K562 (cell line): Measurements from ENCODE around the gene DGKZ. TPM values are rescaled to one million over a fixed set of nuclear protein-coding genes. Genes with fewer than 3 reads are reported as not detected.

Source experiments
- ATAC-seq: fragments of 200-7000 bp; cut with Tn5 transposase; 3 replicates; pipeline ENCODE4 v1.9.1; 2020; ENCODE audit warnings: moderate library complexity
- BruUV-seq: library from RNA; stranded (reverse); fragments of 400-500 nt; replicated peaks from 2 replicates; lab custom pipeline; 2021; lab: Mats Ljungman, UMichigan
- CTCF ChIA-PET: fragments of 300-600 bp; formaldehyde crosslinking; extraction: SDS; loops from one replicate; lab custom pipeline; 2021; ENCODE audit warnings: low intra/inter-chr PET ratio; lab: Yijun Ruan, JAX
- POLR2A ChIA-PET: fragments of 300-600, 350-650 bp; sonication (Branson Sonifier 250); formaldehyde crosslinking; extraction: SDS; loops from one replicate; lab custom pipeline; 2021; ENCODE audit warnings: antibody characterized with exemption, inconsistent platforms; lab: Yijun Ruan, JAX
- DNase-seq, 4 experiments: peaks; one replicate each; pipeline versions ENCODE4 v3.0.0 to v3.0.0-alpha.2; 2011 to 2018; ENCODE audit warnings: low spot score in 3 of 4, mixed read lengths in 3 of 4; ENCODE audit errors: extremely low read depth in 1 of 4
- FAIRE-seq: peaks from 2 replicates; lab custom pipeline; 2011; peaks lifted over from hg19 to GRCh38; lab: Jason Lieb, UNC
- H2AFZ ChIP-seq: 2 replicates; pipeline ENCODE4 v1.6.0; 2011; ENCODE audit warnings: low read depth, low read length, control low read depth, inconsistent platforms
- H3K27ac ChIP-seq: fragments of 200-600 bp; 3 replicates; pipeline ENCODE4 v1.8.0; 2011; ENCODE audit warnings: low read depth, mild to moderate bottlenecking, control low read depth, inconsistent platforms, low read length, moderate library complexity, mixed read lengths; ENCODE audit errors: extremely low read depth
- H3K27me3 ChIP-seq, 2 experiments: fragments of 300-600 bp in 1 of 2; 2 replicates in 1 of 2; 3 replicates in 1 of 2; pipeline versions ENCODE4 v1.6.0 to v1.8.0; 2011; ENCODE audit warnings: inconsistent platforms in 2 of 2, low read length in 2 of 2, mild to moderate bottlenecking in 1 of 2, mixed read lengths in 1 of 2, moderate library complexity in 1 of 2; ENCODE audit not compliant: control insufficient read depth in 2 of 2, insufficient read depth in 2 of 2
- H3K36me3 ChIP-seq: fragments of 300-600 bp; 3 replicates; pipeline ENCODE4 v1.8.0; 2011; ENCODE audit warnings: mild to moderate bottlenecking, low read length, inconsistent platforms; ENCODE audit not compliant: control insufficient read depth, insufficient read depth
- H3K4me1 ChIP-seq, 2 experiments: fragments of 200-600 bp in 1 of 2; replicated peaks in 1 of 2; 2 replicates in 1 of 2; 3 replicates in 1 of 2; pipeline versions ENCODE4 v1.5.1 to v1.8.0; 2011; ENCODE audit warnings: inconsistent platforms in 2 of 2, low read length in 2 of 2, mild to moderate bottlenecking in 1 of 2, mixed read lengths in 1 of 2, moderate library complexity in 1 of 2; ENCODE audit not compliant: control insufficient read depth in 2 of 2, insufficient read depth in 2 of 2
- H3K4me2 ChIP-seq: 2 replicates; pipeline ENCODE4 v1.6.1; 2011; ENCODE audit warnings: low read length, control low read depth, inconsistent platforms, mixed read lengths; ENCODE audit not compliant: insufficient read depth
- H3K4me3 ChIP-seq: fragments of 200-600 bp; sonication (generic), shearing (Covaris generic); 2 replicates; pipeline ENCODE4 v1.5.1; 2016; ENCODE audit warnings: control low read depth, inconsistent platforms
- H3K79me2 ChIP-seq: fragments of 200-600 bp; 3 replicates; pipeline ENCODE4 v1.8.0; 2011; ENCODE audit warnings: low read length, inconsistent platforms; ENCODE audit not compliant: control insufficient read depth, insufficient read depth
- H3K9ac ChIP-seq, 2 experiments: 2 replicates each; pipeline versions ENCODE4 v1.6.0 to v1.6.1; 2011; ENCODE audit warnings: low read depth in 2 of 2, low read length in 2 of 2, control low read depth in 1 of 2, inconsistent platforms in 1 of 2, mild to moderate bottlenecking in 1 of 2, mixed read lengths in 1 of 2; ENCODE audit not compliant: insufficient read depth in 1 of 2
- H3K9me1 ChIP-seq: one replicate; pipeline ENCODE4 v1.6.0; 2011; ENCODE audit warnings: inconsistent platforms, mild to moderate bottlenecking, low read length, moderate library complexity; ENCODE audit not compliant: control insufficient read depth, insufficient read depth
- H3K9me3 ChIP-seq: replicated peaks from 2 replicates; pipeline ENCODE4 v1.5.1; 2011; ENCODE audit warnings: low read depth, low read length, inconsistent platforms; ENCODE audit not compliant: control insufficient read depth, insufficient read depth
- H4K20me1 ChIP-seq: replicated peaks from 2 replicates; pipeline ENCODE4 v1.6.1; 2011; ENCODE audit warnings: low read length, inconsistent platforms, mixed read lengths; ENCODE audit not compliant: control insufficient read depth, insufficient read depth
- CBX5 ChIP-seq: IDR thresholded peaks from 2 replicates; pipeline ENCODE4 v1.6.1; 2014; ENCODE audit warnings: low read depth, borderline replicate concordance
- ETV5 ChIP-seq: sonication (generic); formaldehyde crosslinking; IDR thresholded peaks from 2 replicates; pipeline ENCODE4 v1.4.0; 2020; ENCODE audit warnings: low read depth, mild to moderate bottlenecking, missing genetic modification reagents
- PRPF4 ChIP-seq: fragments of 200-400 bp; formaldehyde crosslinking; IDR thresholded peaks from one replicate; pipeline ENCODE4 v1.6.1; 2017; ENCODE audit warnings: low read length, low read depth, mild to moderate bottlenecking; ENCODE audit not compliant: insufficient read depth, poor library complexity, severe bottlenecking
- RBM14 ChIP-seq: fragments of 200-400 bp; formaldehyde crosslinking; IDR thresholded peaks from 2 replicates; pipeline ENCODE4 v1.6.1; 2018; ENCODE audit warnings: low read depth, mild to moderate bottlenecking, low read length, moderate library complexity, borderline replicate concordance; ENCODE audit not compliant: insufficient read depth
- SUPT5H ChIP-seq: fragments of 450-650 bp; IDR thresholded peaks from 2 replicates; pipeline ENCODE4 v1.6.1; 2016
- TFAM ChIP-seq: fragments of 250-450 bp; sonication (Bioruptor Pico); conservative IDR thresholded peaks from 2 replicates; pipeline ENCODE4 v1.5.0; 2021; ENCODE audit warnings: mild to moderate bottlenecking, moderate library complexity
- TFAP4 ChIP-seq: sonication (generic); formaldehyde crosslinking; IDR thresholded peaks from 2 replicates; pipeline ENCODE4 v1.8.0; 2022; ENCODE audit warnings: missing genetic modification reagents, mild to moderate bottlenecking, moderate library complexity, borderline replicate concordance
- ZBTB33 ChIP-seq: sonication (generic); formaldehyde crosslinking; IDR thresholded peaks from 2 replicates; pipeline ENCODE4 v1.8.1; 2023; ENCODE audit warnings: mild to moderate bottlenecking, missing genetic modification reagents
- ZNF354B ChIP-seq: fragments of 250-450 bp; sonication (Bioruptor Pico); IDR thresholded peaks from 2 replicates; pipeline ENCODE4 v1.4.0; 2020
- ZNF431 ChIP-seq: sonication (generic); formaldehyde crosslinking; IDR thresholded peaks from 2 replicates; pipeline ENCODE4 v1.8.0; 2022; ENCODE audit warnings: mild to moderate bottlenecking, missing genetic modification reagents
- WGBS: fragments of 100-300 bp; shearing (Covaris generic); methylation state at CpG from one replicate; pipeline ENCODE4 v1.1.6; 2016; ENCODE audit warnings: low coverage, mixed read lengths; ENCODE audit not compliant: insufficient coverage; ENCODE audit errors: missing lambda C conversion rate; 5-methylcytosine and 5-hydroxymethylcytosine counted together
- in situ Hi-C: fragments of 300-500 bp; cut with MboI; formaldehyde crosslinking; loops from 4 replicates; pipeline ENCODE4 v1.15.0; 2018; ENCODE audit warnings: inconsistent platforms, mixed read lengths
- intact Hi-C: fragments of 100-400 bp; cut with micrococcal nuclease; formaldehyde crosslinking; loops from 2 replicates; pipeline ENCODE4 v1.14.2; 2022
- polyA plus RNA-seq, 8 experiments: library from polyadenylated mRNA; depleted of rRNA in 4 of 8; stranded (reverse) in 5 of 8; unstranded in 3 of 8; fragments of >200 nt; fragmentation: Nextera tagmentation in 2 of 8; fragmentation: Illumina TruSeq in 1 of 8; extraction: Ambion mirVana in 2 of 8; extraction: Trizol in 1 of 8; gene quantifications; 2 replicates each; pipeline versions ENCODE4 v1.2.1 to v1.2.3, GENCODE V29; 2011 to 2014; ENCODE audit warnings: inconsistent platforms in 1 of 8, missing spikeins in 1 of 8
- total RNA-seq, 7 experiments: library from RNA; depleted of rRNA in 6 of 7; stranded (reverse); fragments of >200 nt in 6 of 7; fragmentation: Illumina TruSeq in 2 of 7; extraction: Trizol in 2 of 7; gene quantifications; 2 replicates each; pipeline versions ENCODE4 v1.2.1 to v1.2.3, GENCODE V29; 2011 to 2021; ENCODE audit warnings: low replicate concordance in 1 of 7

DGKZ gene
- total and polyA plus RNA-seq, 9 of the 15 experiments (the other 6 are each of a cell fraction or from before 2014, with no cell fraction given), result 0.51 to 100 (median 44.2) TPM

- POLR2A ChIA-PET, result interaction anchor here (0.6 to 1.0 kb wide), 6 partner anchors 12 to 58 kb away, joined by 3 read pairs; no protein-coding TSS in a partner anchor
- CTCF ChIA-PET, result interaction anchor here (0.9 to 1.3 kb wide), 2 partner anchors 21 to 150 kb away, joined by 3 to 7 read pairs; no protein-coding TSS in a partner anchor
- H3K4me3 ChIP-seq, result no peak overlapping the region
- ATAC-seq, result no peak
- no TSS peak for BruUV-seq
- peak overlapping the region; percentile 8; the same call in 1 of the 2 replicates for H2AFZ ChIP-seq
- TF ChIP-seq RBM14 (0 out of 2 replicates have a peak, but pooled peaks have one; percentile 52), ZBTB33 (CRISPR knock-in tag) (peak; percentile 34; the same call in 1 of the 2 replicates), ZNF354B (CRISPR knock-in tag) (no peak), TFAM (no peak), TFAP4 (CRISPR knock-in tag) (peak; percentile 19; the same call in 1 of the 2 replicates), SUPT5H (no peak), PRPF4 (no peak), CBX5 (no peak), ETV5 (CRISPR knock-in tag) (peak; percentile 57; the same call in 1 of the 2 replicates), ZNF431 (CRISPR knock-in tag) (0 out of 2 replicates have a peak, but pooled peaks have one; percentile 23)
- intact Hi-C loops, result loop anchor here (2.0 to 5.0 kb wide), 2 partner anchors 141 to 229 kb away; partner anchors contain the start of genes ATG13 and HARBI1
- H3K9me3 ChIP-seq, result no peaks in the 10 kb centered on the region
- no peak for FAIRE-seq
- peaks cover 2% of the 10 kb centered on the region; the same call in 2 of the 3 replicates for H3K79me2 ChIP-seq
- peak in 2 of 4 experiments; percentile 28 to 30 for DNase-seq
- H3K4me1 ChIP-seq, result peaks cover 19 to 83% of the 10 kb centered on the region in 2 experiments
- 45% methylated on average over 11 of the region's 24 CpGs for whole genome bisulfite sequencing
- no peak overlapping the region for H3K4me2 ChIP-seq
- peaks cover 7% of the 10 kb centered on the region; the same call in 1 of the 2 replicates for H4K20me1 ChIP-seq
- peak overlapping the region in 1 of 2 experiments; percentile 49; a peak in 1 of 4 replicates for H3K9ac ChIP-seq
- H3K9me1 ChIP-seq, result no peaks in the 10 kb centered on the region
- peaks cover 0 to 11% of the 10 kb centered on the region in 2 experiments; a peak in 1 of 5 replicates for H3K27me3 ChIP-seq
- in situ Hi-C loops, result no loop called here
- H3K36me3 ChIP-seq, result peaks cover 11% of the 10 kb centered on the region; the same call in 1 of the 3 replicates
- no peak overlapping the region for H3K27ac ChIP-seq
These were observed 40.8 kb downstream of the DGKZ start for GRCh38 chr11:46387919-46388618.
